Naive thymus-derived CD4-positive, alpha-beta T cell (primary cell): Measurements from ENCODE around the gene RUNX2. TPM values are rescaled to one million over a fixed set of nuclear protein-coding genes. Genes with fewer than 3 reads are reported as not detected.
A peak's percentile ranks its signal among the peaks of the same experiment; 100 is the strongest.

ENCODE experiments used
- ATAC-seq: fragments of 150-1000 bp; cut with Tn5 transposase; 2 replicates; pipeline ENCODE4 v1.10.0; 2021; ENCODE audit warnings: mild to moderate bottlenecking, moderate library complexity
- CTCF ChIA-PET: fragments of 350-600 bp; sonication (Branson Sonifier 250); formaldehyde crosslinking; loops from one replicate; lab custom pipeline; 2021; ENCODE audit warnings: antibody characterized with exemption; lab: Charles Lee
- POLR2A ChIA-PET: fragments of 350-600 bp; sonication (Branson Sonifier 250); formaldehyde crosslinking; loops from one replicate; lab custom pipeline; 2021; ENCODE audit warnings: antibody characterized with exemption, inconsistent platforms; lab: Charles Lee
- DNase-seq, 9 donors: peaks; one replicate each; pipeline versions ENCODE4 v3.0.0 to v3.0.0-alpha.2; 2020 to 2022; ENCODE audit warnings: mixed read lengths in 1 of 9
- H3K27ac ChIP-seq: one replicate; pipeline ENCODE4 v1.7.0; 2013; ENCODE audit warnings: mild to moderate bottlenecking, low read depth, low read length, moderate library complexity
- H3K27me3 ChIP-seq, 2 donors: one replicate each; pipeline ENCODE4 v1.7.0; 2013; ENCODE audit warnings: low read length in 2 of 2, mild to moderate bottlenecking in 2 of 2, moderate library complexity in 2 of 2; ENCODE audit not compliant: control insufficient read depth in 2 of 2, insufficient read depth in 2 of 2
- H3K36me3 ChIP-seq, 3 experiments: 1 replicate in 2 of 3; 2 replicates in 1 of 3; pipeline ENCODE4 v1.7.0; 2013; ENCODE audit warnings: low read length in 3 of 3, mild to moderate bottlenecking in 3 of 3, moderate library complexity in 1 of 3; ENCODE audit not compliant: insufficient read depth in 3 of 3, control insufficient read depth in 2 of 3
- H3K4me1 ChIP-seq, 2 donors: one replicate each; pipeline ENCODE4 v1.7.0; 2013; ENCODE audit warnings: low read length in 2 of 2, mild to moderate bottlenecking in 2 of 2, moderate library complexity in 1 of 2; ENCODE audit not compliant: control insufficient read depth in 2 of 2, insufficient read depth in 2 of 2
- H3K4me3 ChIP-seq: 2 replicates; pipeline ENCODE4 v1.7.0; 2013; ENCODE audit warnings: mild to moderate bottlenecking, low read length
- H3K9me3 ChIP-seq, 3 experiments: 1 replicate in 2 of 3; 2 replicates in 1 of 3; pipeline ENCODE4 v1.7.0; 2013; ENCODE audit warnings: low read length in 3 of 3; ENCODE audit not compliant: control insufficient read depth in 2 of 3
- H3K27ac Mint-ChIP-seq, 9 donors: one replicate each; pipeline ENCODE4 v1.8.0; 2020 to 2022; ENCODE audit warnings: mixed read lengths in 9 of 9, mild to moderate bottlenecking in 8 of 9, moderate library complexity in 5 of 9, inconsistent platforms in 2 of 9
- H3K27me3 Mint-ChIP-seq, 5 donors: one replicate each; pipeline ENCODE4 v1.8.0; 2021 to 2022; ENCODE audit warnings: mixed read lengths in 5 of 5, mild to moderate bottlenecking in 1 of 5
- H3K36me3 Mint-ChIP-seq, 5 donors: one replicate each; pipeline ENCODE4 v1.8.0; 2020 to 2022; ENCODE audit warnings: mixed read lengths in 5 of 5, mild to moderate bottlenecking in 3 of 5, inconsistent platforms in 1 of 5
- H3K4me1 Mint-ChIP-seq, 7 donors: one replicate each; pipeline ENCODE4 v1.8.0; 2020 to 2022; ENCODE audit warnings: mixed read lengths in 7 of 7, mild to moderate bottlenecking in 3 of 7, inconsistent platforms in 1 of 7
- H3K4me3 Mint-ChIP-seq, 10 donors: one replicate each; pipeline ENCODE4 v1.8.0; 2020 to 2022; ENCODE audit warnings: mild to moderate bottlenecking in 10 of 10, mixed read lengths in 10 of 10, moderate library complexity in 6 of 10, inconsistent platforms in 2 of 10
- H3K9me3 Mint-ChIP-seq, 11 donors: one replicate each; pipeline ENCODE4 v1.8.0; 2020 to 2022; ENCODE audit warnings: mixed read lengths in 11 of 11, mild to moderate bottlenecking in 4 of 11, inconsistent platforms in 1 of 11, moderate library complexity in 1 of 11
- intact Hi-C, 2 donors: fragments of 100-400 bp; cut with micrococcal nuclease; formaldehyde crosslinking; loops; one replicate each; pipeline ENCODE4 v1.15.1; 2023
- polyA plus RNA-seq, 2 donors: library from polyadenylated mRNA; unstranded; fragments of 300-500 nt; fragmentation: Illumina TruSeq; gene quantifications; one replicate each; pipeline ENCODE4 v1.2.3, GENCODE V29; 2021
- total RNA-seq, 6 experiments: library from RNA in 5 of 6; stranded (reverse) in 5 of 6; gene quantifications; 1 replicate in 5 of 6; 2 replicates in 1 of 6; pipeline ENCODE4 v1.2.3 and lab custom pipeline; 2021 to 2026

RUNX2 gene
- total and polyA plus RNA-seq, 7 experiments from 2014 or later, result 2.3 to 17.9 (median 13.9) TPM

- Mint-ChIP-seq H3K36me3 (peaks cover 0 to 52% (median 8%) of the 10 kb centered on the region in 5 donors), H3K27me3 (peaks cover 0 to 10% (median 0%) of the 10 kb centered on the region in 5 donors), H3K27ac (peak overlapping the region in 1 of 9 donors; percentile 44), H3K4me1 (peaks cover 25 to 76% (median 35%) of the 10 kb centered on the region in 7 donors), H3K4me3 (peak overlapping the region in 2 of 10 donors; percentile 31 to 57), H3K9me3 (peaks cover 0 to 3% (median 0%) of the 10 kb centered on the region in 11 donors)
- DNase-seq (no peak), ATAC-seq (peak; percentile 71)
- peaks cover 15 to 16% of the 10 kb centered on the region in 2 donors for H3K4me1 ChIP-seq
- H3K27me3 ChIP-seq, result no peaks in the 10 kb centered on the region
- POLR2A ChIA-PET, result interaction anchor here (0.6 kb wide), 1 partner anchor 50 kb away, joined by 3 read pairs; no protein-coding TSS in a partner anchor
- CTCF ChIA-PET, result no interaction called here
- H3K4me3 ChIP-seq, result no peak overlapping the region
- intact Hi-C loops, result no loop called here
- H3K36me3 ChIP-seq, result no peaks in the 10 kb centered on the region
- no peak overlapping the region for H3K27ac ChIP-seq
- H3K9me3 ChIP-seq, result no peaks in the 10 kb centered on the region
Observed at GRCh38 chr6:45445749-45446549, 117.8 kb downstream of the RUNX2 start.

- CTCF ChIA-PET, result no interaction called here
- Mint-ChIP-seq H3K9me3 (peaks cover 0 to 3% (median 0%) of the 10 kb centered on the region in 11 donors), H3K4me1 (peaks cover 30 to 75% (median 45%) of the 10 kb centered on the region in 7 donors), H3K27ac (no peak overlapping the region), H3K27me3 (peaks cover 0 to 10% (median 0%) of the 10 kb centered on the region in 5 donors), H3K36me3 (peaks cover 0 to 55% (median 6%) of the 10 kb centered on the region in 5 donors), H3K4me3 (no peak overlapping the region)
- Histone ChIP-seq H3K4me1 (peaks cover 17 to 22% of the 10 kb centered on the region in 2 donors), H3K27ac (no peak overlapping the region), H3K4me3 (no peak overlapping the region), H3K27me3 (no peaks in the 10 kb centered on the region), H3K36me3 (no peaks in the 10 kb centered on the region), H3K9me3 (no peaks in the 10 kb centered on the region)
- DNase-seq (no peak), ATAC-seq (no peak)
- POLR2A ChIA-PET, result interaction anchor here (0.6 kb wide), 1 partner anchor 239 kb away, joined by 3 read pairs; no protein-coding TSS in a partner anchor
- intact Hi-C loops, result no loop called here
Observed at GRCh38 chr6:45447005-45447404, 118.9 kb downstream of the RUNX2 start.

DNA sequence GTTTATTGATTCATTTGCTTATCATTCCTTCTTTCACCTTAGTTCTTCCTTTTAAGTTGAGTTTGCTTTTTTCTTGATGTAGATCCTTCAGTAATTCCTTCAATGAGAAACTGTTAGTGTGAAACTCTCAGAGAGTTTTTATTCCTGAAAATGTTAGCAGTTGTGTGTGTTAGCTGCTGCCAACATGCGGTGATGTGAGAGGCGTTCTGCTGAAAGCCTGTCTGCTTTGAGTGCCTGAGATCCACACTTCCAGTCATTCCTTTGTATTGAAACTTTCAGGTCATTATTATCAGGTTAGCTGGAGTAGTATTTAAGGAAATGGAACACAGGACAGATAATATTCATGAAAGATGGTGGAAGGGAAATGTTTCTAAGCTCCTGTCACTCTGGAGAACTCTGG, 119.6 kb downstream of the RUNX2 start:
- Mint-ChIP-seq H3K36me3 (peaks cover 0 to 53% (median 4%) of the 10 kb centered on the region in 5 donors), H3K27ac (no peak overlapping the region), H3K4me1 (peaks cover 33 to 72% (median 53%) of the 10 kb centered on the region in 7 donors), H3K9me3 (peaks cover 0 to 3% (median 0%) of the 10 kb centered on the region in 11 donors), H3K4me3 (peak overlapping the region in 1 of 10 donors; percentile 9), H3K27me3 (peaks cover 0 to 10% (median 0%) of the 10 kb centered on the region in 5 donors)
- intact Hi-C loops, result no loop called here
- Histone ChIP-seq H3K36me3 (no peaks in the 10 kb centered on the region), H3K4me1 (peaks cover 17 to 22% of the 10 kb centered on the region in 2 donors), H3K27ac (no peak overlapping the region), H3K4me3 (no peak overlapping the region), H3K9me3 (no peaks in the 10 kb centered on the region), H3K27me3 (no peaks in the 10 kb centered on the region)
- POLR2A ChIA-PET, result interaction anchor here (0.6 kb wide), 2 partner anchors 12 to 238 kb away, joined by 3 read pairs; no protein-coding TSS in a partner anchor
- CTCF ChIA-PET, result no interaction called here
- ATAC-seq (no peak), DNase-seq (no peak)

- H3K4me3 ChIP-seq, result no peak overlapping the region
- CTCF ChIA-PET, result no interaction called here
- Mint-ChIP-seq H3K4me3 (peak overlapping the region in 1 of 10 donors; percentile 54), H3K27me3 (peaks cover 0 to 10% (median 0%) of the 10 kb centered on the region in 5 donors), H3K4me1 (peaks cover 35 to 75% (median 56%) of the 10 kb centered on the region in 7 donors), H3K36me3 (peaks cover 0 to 53% (median 4%) of the 10 kb centered on the region in 5 donors), H3K9me3 (peaks cover 0 to 3% (median 0%) of the 10 kb centered on the region in 11 donors), H3K27ac (peak overlapping the region in 2 of 9 donors; percentile 14 to 40)
- no peaks in the 10 kb centered on the region for H3K9me3 ChIP-seq
- H3K27me3 ChIP-seq, result no peaks in the 10 kb centered on the region
- POLR2A ChIA-PET, result interaction anchor here (0.5 kb wide), 2 partner anchors 22 to 66 kb away, joined by 3 read pairs; no protein-coding TSS in a partner anchor
- intact Hi-C loops, result no loop called here
- H3K4me1 ChIP-seq, result peaks cover 17 to 26% of the 10 kb centered on the region in 2 donors
- no peak for DNase-seq
- ATAC-seq, result no peak
- H3K36me3 ChIP-seq, result no peaks in the 10 kb centered on the region
- H3K27ac ChIP-seq, result no peak overlapping the region
Observed at GRCh38 chr6:45448417-45449389, 120.6 kb downstream of the RUNX2 start.

DNA sequence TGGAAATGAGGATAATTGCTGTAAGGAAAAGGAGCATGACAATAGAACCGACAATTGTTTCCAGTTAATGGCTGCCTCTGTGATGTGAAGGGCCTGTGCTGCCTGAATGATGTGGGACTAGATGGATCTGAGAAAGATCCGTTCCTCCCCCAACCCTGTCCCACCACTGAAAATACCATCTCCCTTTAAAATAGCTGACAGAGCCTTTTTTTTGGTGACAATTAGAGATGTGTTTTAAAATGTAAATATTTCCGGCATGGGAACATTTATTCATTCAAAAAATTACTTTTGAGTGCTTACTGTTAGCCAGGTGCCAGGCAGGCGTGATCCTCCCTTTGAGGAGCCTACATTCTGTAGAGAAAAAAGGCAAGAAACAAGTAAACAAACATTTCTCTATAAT, 122.0 kb downstream of the RUNX2 start:
- Histone ChIP-seq H3K27me3 (no peaks in the 10 kb centered on the region), H3K4me1 (peaks cover 17 to 34% of the 10 kb centered on the region in 2 donors), H3K4me3 (no peak overlapping the region), H3K36me3 (no peaks in the 10 kb centered on the region), H3K9me3 (no peaks in the 10 kb centered on the region), H3K27ac (no peak overlapping the region)
- H3K4me1 Mint-ChIP-seq, result peaks cover 35 to 74% (median 49%) of the 10 kb centered on the region in 7 donors
- ChIA-PET CTCF (no interaction called here), POLR2A (interaction anchor here (1.0 kb wide), 1 partner anchor 14 kb away, joined by 4 read pairs; no protein-coding TSS in a partner anchor)
- peaks cover 0 to 3% (median 0%) of the 10 kb centered on the region in 11 donors for H3K9me3 Mint-ChIP-seq
- peaks cover 0 to 50% (median 4%) of the 10 kb centered on the region in 5 donors for H3K36me3 Mint-ChIP-seq
- H3K4me3 Mint-ChIP-seq, result peak overlapping the region in 7 of 10 donors; percentile 12 to 72 (median 43)
- no peak for ATAC-seq
- intact Hi-C loops, result loop anchor here (2.0 to 5.0 kb wide), 2 partner anchors 13 to 47 kb away; no protein-coding TSS in a partner anchor
- H3K27me3 Mint-ChIP-seq, result peaks cover 0 to 10% (median 0%) of the 10 kb centered on the region in 5 donors
- H3K27ac Mint-ChIP-seq, result no peak overlapping the region
- no peak for DNase-seq

DNA sequence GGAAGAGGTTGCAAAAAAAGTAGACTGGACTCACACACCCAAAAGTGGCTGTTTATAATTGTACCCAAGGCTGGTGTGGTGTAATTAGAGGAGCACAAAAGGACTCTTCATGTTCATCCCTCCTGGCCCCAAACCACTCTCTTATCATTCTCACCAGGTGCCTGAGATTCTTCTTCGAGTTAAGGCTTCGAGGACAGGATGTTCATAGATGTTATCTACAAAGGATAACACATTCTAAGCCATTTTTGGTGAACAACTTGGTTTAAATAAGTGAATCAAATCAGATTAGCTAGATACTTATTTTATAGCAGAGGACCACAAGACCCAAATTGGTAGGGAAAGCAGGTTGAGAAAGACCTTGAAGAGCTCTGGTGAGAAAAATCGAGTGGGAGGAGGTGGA, 122.7 kb downstream of the RUNX2 start:
- DNase-seq (peak in 4 of 9 donors; percentile 11 to 43 (median 28)), ATAC-seq (peak; percentile 61)
- Mint-ChIP-seq H3K4me3 (peak overlapping the region in 8 of 10 donors; percentile 4 to 72 (median 42)), H3K27me3 (peaks cover 0 to 10% (median 0%) of the 10 kb centered on the region in 5 donors), H3K27ac (peak overlapping the region in 2 of 9 donors; percentile 46 to 47), H3K36me3 (peaks cover 0 to 48% (median 4%) of the 10 kb centered on the region in 5 donors), H3K4me1 (peaks cover 29 to 67% (median 47%) of the 10 kb centered on the region in 7 donors), H3K9me3 (peaks cover 0 to 3% (median 0%) of the 10 kb centered on the region in 11 donors)
- ChIA-PET POLR2A (no interaction called here), CTCF (no interaction called here)
- peaks cover 17 to 34% of the 10 kb centered on the region in 2 donors for H3K4me1 ChIP-seq
- no peaks in the 10 kb centered on the region for H3K36me3 ChIP-seq
- no peak overlapping the region for H3K4me3 ChIP-seq
- no peak overlapping the region for H3K27ac ChIP-seq
- intact Hi-C loops, result loop anchor here (2.0 to 5.0 kb wide), 2 partner anchors 14 to 46 kb away; no protein-coding TSS in a partner anchor
- H3K9me3 ChIP-seq, result no peaks in the 10 kb centered on the region
- no peaks in the 10 kb centered on the region for H3K27me3 ChIP-seq
